Measurements from ENCODE around the gene SLC7A6. TPM values are rescaled to one million over a fixed set of nuclear protein-coding genes. Genes with fewer than 3 reads are reported as not detected.

Gene SLC7A6
- total and polyA plus RNA-seq, 2 of the 8 experiments (the other 6 are each of a cell fraction or from before 2014, with no cell fraction given): 28.0 to 37.8 TPM

- Histone ChIP-seq H4K20me1 (replicated peaks in 1 of 2; ENCODE audit: control insufficient read depth in 1 of 2, insufficient read depth in 2 of 2, low read length in 2 of 2) (peaks cover 0 to 1% of the 10 kb centered on the region in 2 experiments), H3K9ac (replicated peaks in 1 of 4; ENCODE audit: extremely low read depth in 1 of 4, low read depth in 3 of 4, low read length in 3 of 4) (no peak overlapping the region), H4K8ac (ENCODE audit: extremely low read depth, insufficient read depth, low read length) (no peak overlapping the region), H3K4me3 (ENCODE audit: extremely low read depth in 1 of 4, insufficient read depth in 2 of 4, low read depth in 3 of 4, low read length in 4 of 4) (peak overlapping the region; percentile 12 to 94 (median 87); a peak in 5 of 8 replicates), H3K56ac (replicated peaks; ENCODE audit: insufficient read length, low read depth, low read length) (no peak overlapping the region), H3K4me1 (replicated peaks in 1 of 4; ENCODE audit: control insufficient read depth in 3 of 4, insufficient read depth in 4 of 4, low read length in 3 of 4) (peaks cover 0 to 5% (median 3%) of the 10 kb centered on the region in 4 experiments; a peak in 5 of 7 replicates), H4K5ac (ENCODE audit: insufficient read length, low read depth, low read length) (no peak overlapping the region), H2BK12ac (ENCODE audit: low read depth, low read length) (no peak overlapping the region), H2BK5ac (ENCODE audit: low read depth, low read length) (no peak overlapping the region), H4K91ac (replicated peaks; ENCODE audit: insufficient read length, low read length) (no peak overlapping the region), H3K27ac (ENCODE audit: low read depth, low read length) (no peak overlapping the region), H3K14ac (ENCODE audit: insufficient read length) (no peak overlapping the region), H2AFZ (ENCODE audit: low read length) (no peak overlapping the region), H3K79me1 (ENCODE audit: low read depth, low read length) (peaks cover 2% of the 10 kb centered on the region; the same call in 1 of the 2 replicates), H3K79me2 (ENCODE audit: control insufficient read depth in 1 of 2, insufficient read depth in 2 of 2, low read length in 2 of 2) (no peaks in the 10 kb centered on the region), H3K18ac (ENCODE audit: extremely low read depth, low read length) (no peak overlapping the region), H3K27me3 (replicated peaks in 1 of 4; ENCODE audit: control insufficient read depth in 3 of 4, extremely low read depth in 1 of 4, insufficient read depth in 3 of 4, low read length in 3 of 4) (peaks cover 0 to 8% (median 5%) of the 10 kb centered on the region in 4 experiments; a peak in 5 of 7 replicates), H3K23me2 (ENCODE audit: low read depth, low read length) (peaks cover 13% of the 10 kb centered on the region; the same call in 1 of the 2 replicates), H3K23ac (ENCODE audit: insufficient read length) (no peak overlapping the region), H2BK120ac (replicated peaks; ENCODE audit: low read depth, low read length) (no peak overlapping the region), H2AK5ac (ENCODE audit: low read depth, low read length) (no peak overlapping the region), H2BK15ac (ENCODE audit: low read length) (no peak overlapping the region), H3K9me3 (ENCODE audit: insufficient read depth in 2 of 2, low read depth in 1 of 2, low read length in 1 of 2) (no peaks in the 10 kb centered on the region), H2BK20ac (ENCODE audit: low read length) (no peak overlapping the region), H3K4me2 (ENCODE audit: insufficient read depth in 1 of 2, low read depth in 2 of 2, low read length in 2 of 2) (peak overlapping the region; percentile 92 to 97; a peak in 3 of 4 replicates), H3K4ac (replicated peaks; ENCODE audit: insufficient read length, low read depth, low read length) (no peak overlapping the region), H3K36me3 (ENCODE audit: control insufficient read depth in 2 of 4, insufficient read depth in 4 of 4, low read length in 3 of 4) (no peaks in the 10 kb centered on the region)
- ChIA-PET CTCF (ENCODE audit: partially characterized antibody) (interaction anchor here (1.3 to 7.6 kb wide), 6 partner anchors 12 to 430 kb away, joined by 3 to 80 read pairs (median 4); partner anchors contain the start of gene SLC7A6), POLR2A (ENCODE audit: partially characterized antibody) (interaction anchor here (0.8 to 3.6 kb wide), 3 partner anchors 10 to 149 kb away, joined by 3 to 21 read pairs (median 12); partner anchors contain the start of genes ESRP2, PRMT7 and SLC7A6OS)
- DNase-seq (ENCODE audit: low read depth in 1 of 2, low spot score in 2 of 2) (no peak), FAIRE-seq (no peak)
- WGBS, 2 experiments (ENCODE audit: extremely low coverage in 1 of 2, insufficient coverage in 1 of 2, insufficient read length in 1 of 2, insufficient replicate concordance in 2 of 2, low coverage in 1 of 2, low lambda C conversion rate in 2 of 2, missing lambda C conversion rate in 1 of 2): 76% methylated on average over 7 of the region's 7 CpGs; no CpG with 5 or more reads in 1 of the 2 experiments
- TF ChIP-seq TBP (IDR thresholded peaks at IDR 0.05; ENCODE audit: low read depth, low read length) (no peak), SRF (IDR thresholded peaks at IDR 0.05; ENCODE audit: low read depth, low read length) (no peak), EGR1 (IDR thresholded peaks at IDR 0.05; ENCODE audit: borderline replicate concordance, low read depth, low read length) (no peak), BCL11A (IDR thresholded peaks at IDR 0.05; ENCODE audit: low read depth in 2 of 2, low read length in 2 of 2) (no peak), POLR2AphosphoS5 (IDR thresholded peaks at IDR 0.05; ENCODE audit: low read depth, low read length) (no peak), CTCF (IDR thresholded peaks at IDR 0.05; ENCODE audit: control extremely low read depth in 1 of 3, insufficient read depth in 1 of 3, low read depth in 1 of 3, low read length in 3 of 3) (no peak), POU5F1 (IDR thresholded peaks at IDR 0.05; ENCODE audit: low read depth, low read length) (no peak), BACH1 (IDR thresholded peaks at IDR 0.05; ENCODE audit: low read length) (no peak), PHF8 (conservative IDR thresholded peaks at IDR 0.05; ENCODE audit: low read depth, low read length) (no peak), BRCA1 (IDR thresholded peaks at IDR 0.05; ENCODE audit: low read depth, low read length) (no peak), CBX8 (IDR thresholded peaks at IDR 0.05; ENCODE audit: borderline replicate concordance, low read depth, low read length) (no peak), MAX (IDR thresholded peaks at IDR 0.05) (no peak)
Observed at GRCh38 chr16:68246121-68246520, 18.2 kb upstream of the SLC7A6 start.
